Mesendoderm (in vitro differentiated cells): ENCODE data around the gene GTF3A.
A peak's percentile ranks its signal among the peaks of the same experiment; 100 is the strongest.

Experiments
- DNase-seq: peaks from one replicate; pipeline ENCODE4 v3.0.0; 2013
- H2AK5ac ChIP-seq: 2 replicates; pipeline ENCODE4 v1.6.1; 2013; ENCODE audit warnings: low read length, inconsistent platforms
- H2BK120ac ChIP-seq: 2 replicates; pipeline ENCODE4 v1.6.1; 2013; ENCODE audit warnings: low read depth, mild to moderate bottlenecking, low read length, moderate library complexity, mixed read lengths
- H2BK15ac ChIP-seq: replicated peaks from 2 replicates; pipeline ENCODE4 v1.6.1; 2013; ENCODE audit warnings: low read depth, mild to moderate bottlenecking, moderate library complexity
- H2BK5ac ChIP-seq: 2 replicates; pipeline ENCODE4 v1.6.1; 2013; ENCODE audit warnings: low read length, inconsistent platforms
- H3K18ac ChIP-seq: 2 replicates; pipeline ENCODE4 v1.6.1; 2013; ENCODE audit warnings: mild to moderate bottlenecking, low read length, mixed read lengths
- H3K23ac ChIP-seq: one replicate; pipeline ENCODE4 v1.6.1; 2013; ENCODE audit warnings: low read length
- H3K27ac ChIP-seq: 2 replicates; pipeline ENCODE4 v1.5.1; 2013; ENCODE audit warnings: low read depth, mild to moderate bottlenecking, inconsistent platforms, low read length, moderate library complexity
- H3K27me3 ChIP-seq: 2 replicates; pipeline ENCODE4 v1.6.1; 2013; ENCODE audit warnings: low read length, control low read depth, mild to moderate bottlenecking, inconsistent platforms; ENCODE audit not compliant: insufficient read depth, poor library complexity
- H3K36me3 ChIP-seq: 2 replicates; pipeline ENCODE4 v1.6.1; 2013; ENCODE audit warnings: low read length, inconsistent platforms; ENCODE audit not compliant: control insufficient read depth, insufficient read depth
- H3K4ac ChIP-seq: one replicate; pipeline ENCODE4 v1.6.1; 2013; ENCODE audit warnings: low read depth, mild to moderate bottlenecking, low read length, moderate library complexity
- H3K4me1 ChIP-seq: 2 replicates; pipeline ENCODE4 v1.6.1; 2013; ENCODE audit warnings: low read depth, low read length, inconsistent platforms; ENCODE audit not compliant: control insufficient read depth
- H3K4me2 ChIP-seq: 2 replicates; pipeline ENCODE4 v1.6.1; 2013; ENCODE audit warnings: low read length
- H3K4me3 ChIP-seq: 2 replicates; pipeline ENCODE4 v1.5.1; 2013; ENCODE audit warnings: mild to moderate bottlenecking, low read length
- H3K56ac ChIP-seq: one replicate; pipeline ENCODE4 v1.6.1; 2013; ENCODE audit warnings: low read length
- H3K79me1 ChIP-seq: 2 replicates; pipeline ENCODE4 v1.6.1; 2013; ENCODE audit warnings: low read length, inconsistent platforms
- H3K79me2 ChIP-seq: 2 replicates; pipeline ENCODE4 v1.6.1; 2013; ENCODE audit warnings: mild to moderate bottlenecking, low read length; ENCODE audit not compliant: control insufficient read depth, insufficient read depth
- H3K9ac ChIP-seq: 2 replicates; pipeline ENCODE4 v1.6.1; 2013; ENCODE audit warnings: low read length, inconsistent platforms
- H4K5ac ChIP-seq: one replicate; pipeline ENCODE4 v1.6.1; 2013; ENCODE audit warnings: low read length
- H4K8ac ChIP-seq: one replicate; pipeline ENCODE4 v1.6.1; 2013; ENCODE audit warnings: low read depth, mild to moderate bottlenecking, control low read depth, low read length, moderate library complexity
- WGBS: extraction: QIAGEN DNeasy Blood & Tissue Kit; methylation state at CpG from one replicate; pipeline ENCODE4 v1.1.7; 2013; ENCODE audit warnings: low lambda C conversion rate, missing lambda C conversion rate; ENCODE audit not compliant: insufficient coverage; ENCODE audit errors: extremely low coverage; 5-methylcytosine and 5-hydroxymethylcytosine counted together

GTF3A gene

GRCh38 chr13:27403203-27403678 lies 21.2 kb upstream of the GTF3A start:
- peak; percentile 63 for DNase-seq
- Histone ChIP-seq H3K27ac (no peak overlapping the region), H2AK5ac (no peak overlapping the region), H3K27me3 (no peaks in the 10 kb centered on the region), H2BK120ac (no peak overlapping the region), H3K4me3 (no peak overlapping the region), H3K4me1 (peaks cover 2% of the 10 kb centered on the region), H3K18ac (no peak overlapping the region), H3K79me1 (no peaks in the 10 kb centered on the region), H3K4me2 (no peak overlapping the region), H3K36me3 (no peaks in the 10 kb centered on the region), H3K9ac (no peak overlapping the region), H3K4ac (no peak overlapping the region), H2BK5ac (no peak overlapping the region), H3K23ac (no peak overlapping the region), H3K56ac (no peak overlapping the region), H2BK15ac (no peak overlapping the region), H4K5ac (no peak overlapping the region), H3K79me2 (no peaks in the 10 kb centered on the region), H4K8ac (no peak overlapping the region)
- WGBS: no CpG with 5 or more reads among the region's 3 CpGs

- no peak overlapping the region for H4K5ac ChIP-seq
- DNase-seq: no peak
- no peaks in the 10 kb centered on the region for H3K79me2 ChIP-seq
- no peak overlapping the region for H4K8ac ChIP-seq
- no peak overlapping the region for H2BK15ac ChIP-seq
- H3K4me1 ChIP-seq: peaks cover 2% of the 10 kb centered on the region
- H2AK5ac ChIP-seq: no peak overlapping the region
- no peaks in the 10 kb centered on the region for H3K27me3 ChIP-seq
- H3K9ac ChIP-seq: no peak overlapping the region
- H3K4ac ChIP-seq: no peak overlapping the region
- no peak overlapping the region for H3K4me3 ChIP-seq
- no peaks in the 10 kb centered on the region for H3K79me1 ChIP-seq
- WGBS: no CpG with 5 or more reads among the region's 10 CpGs
- H3K23ac ChIP-seq: no peak overlapping the region
- no peaks in the 10 kb centered on the region for H3K36me3 ChIP-seq
- no peak overlapping the region for H2BK120ac ChIP-seq
- H3K18ac ChIP-seq: no peak overlapping the region
- H2BK5ac ChIP-seq: no peak overlapping the region
- no peak overlapping the region for H3K56ac ChIP-seq
- H3K27ac ChIP-seq: no peak overlapping the region
- H3K4me2 ChIP-seq: no peak overlapping the region
Observed at GRCh38 chr13:27403727-27404385, 20.6 kb upstream of the GTF3A start.

DNA sequence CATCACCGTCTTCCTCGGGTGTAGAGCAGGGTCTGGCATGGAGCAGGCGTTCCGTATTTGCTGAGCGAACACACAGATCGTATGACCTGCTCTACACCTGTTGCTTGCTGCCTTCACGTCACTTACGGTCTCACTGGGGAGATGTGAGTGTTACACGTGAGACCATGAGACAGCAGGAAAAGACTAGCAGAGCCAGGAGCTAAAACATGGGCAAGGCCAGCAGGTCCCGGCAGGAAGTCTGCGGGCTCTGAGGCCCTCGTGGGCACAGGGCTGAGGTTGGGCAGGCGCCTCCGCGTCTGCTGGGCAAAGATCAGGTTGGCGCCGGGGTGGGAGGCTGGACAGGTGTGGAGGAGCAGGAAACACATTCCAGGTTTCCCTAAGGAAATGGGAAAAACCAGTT lies 19.7 kb upstream of the GTF3A start:
- H4K8ac ChIP-seq: no peak overlapping the region
- no peaks in the 10 kb centered on the region for H3K27me3 ChIP-seq
- no peak overlapping the region for H3K4me3 ChIP-seq
- no peaks in the 10 kb centered on the region for H3K36me3 ChIP-seq
- H3K9ac ChIP-seq: no peak overlapping the region
- no peak overlapping the region for H3K27ac ChIP-seq
- DNase-seq: no peak
- no peak overlapping the region for H3K23ac ChIP-seq
- H3K79me2 ChIP-seq: no peaks in the 10 kb centered on the region
- no peak overlapping the region for H2BK5ac ChIP-seq
- no peak overlapping the region for H2BK120ac ChIP-seq
- H3K79me1 ChIP-seq: no peaks in the 10 kb centered on the region
- no peak overlapping the region for H3K4me2 ChIP-seq
- H3K4ac ChIP-seq: no peak overlapping the region
- H2AK5ac ChIP-seq: no peak overlapping the region
- no peak overlapping the region for H2BK15ac ChIP-seq
- WGBS: no CpG with 5 or more reads among the region's 17 CpGs
- no peak overlapping the region for H3K56ac ChIP-seq
- no peak overlapping the region for H4K5ac ChIP-seq
- peaks cover 2% of the 10 kb centered on the region for H3K4me1 ChIP-seq
- no peak overlapping the region for H3K18ac ChIP-seq

- Histone ChIP-seq H3K4me2 (no peak overlapping the region), H3K27me3 (no peaks in the 10 kb centered on the region), H3K36me3 (no peaks in the 10 kb centered on the region), H3K9ac (no peak overlapping the region), H3K79me1 (no peaks in the 10 kb centered on the region), H3K4ac (no peak overlapping the region), H3K18ac (no peak overlapping the region), H3K23ac (no peak overlapping the region), H3K56ac (no peak overlapping the region), H3K79me2 (no peaks in the 10 kb centered on the region), H3K27ac (no peak overlapping the region), H4K5ac (no peak overlapping the region), H2AK5ac (no peak overlapping the region), H4K8ac (no peak overlapping the region), H3K4me1 (peaks cover 2% of the 10 kb centered on the region), H3K4me3 (no peak overlapping the region), H2BK5ac (no peak overlapping the region), H2BK15ac (no peak overlapping the region), H2BK120ac (no peak overlapping the region)
- no CpG with 5 or more reads among the region's 5 CpGs for WGBS
- no peak for DNase-seq
Observed at GRCh38 chr13:27405546-27406134, 18.8 kb upstream of the GTF3A start.

DNA sequence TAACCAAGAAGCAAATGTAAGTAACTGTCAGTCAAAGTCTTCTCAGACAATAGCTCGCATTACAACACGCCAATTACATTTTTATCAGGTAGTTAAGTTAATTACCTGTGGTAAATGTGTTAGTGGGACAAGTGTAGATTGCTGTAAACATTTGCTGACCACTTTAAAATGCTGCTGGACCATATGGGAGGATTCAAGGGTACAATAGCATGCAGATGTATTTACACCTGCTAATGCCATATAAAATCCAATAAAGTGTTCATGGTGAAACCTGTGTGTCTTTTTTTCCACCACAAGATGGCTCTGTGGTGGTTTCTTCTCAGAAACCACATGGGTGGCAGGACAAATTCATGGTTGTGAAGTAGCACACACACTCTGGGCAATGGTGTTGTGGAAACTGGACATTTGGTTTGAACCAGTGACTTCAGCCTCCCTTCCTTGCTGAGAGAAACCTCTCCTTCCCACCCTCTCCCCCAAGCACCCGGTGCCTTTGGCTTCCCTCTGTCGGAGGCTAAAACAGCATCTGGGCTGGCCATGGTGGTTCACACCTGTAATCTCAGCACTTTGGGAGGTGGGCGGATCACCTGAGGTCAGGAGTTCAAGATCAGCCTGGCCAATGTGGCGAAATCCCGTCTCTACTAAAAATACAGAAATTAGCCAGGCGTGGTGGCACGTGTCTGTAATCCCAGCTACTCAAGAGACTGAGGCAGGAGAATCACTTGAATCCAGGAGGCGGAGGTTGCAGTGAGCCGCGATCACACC lies 18.1 kb upstream of the GTF3A start:
- H3K4me1 ChIP-seq: peaks cover 2% of the 10 kb centered on the region
- no peak overlapping the region for H3K4me2 ChIP-seq
- H3K27ac ChIP-seq: no peak overlapping the region
- no peak overlapping the region for H3K18ac ChIP-seq
- no peak overlapping the region for H3K4me3 ChIP-seq
- H2BK15ac ChIP-seq: no peak overlapping the region
- no peak overlapping the region for H4K5ac ChIP-seq
- no peak overlapping the region for H2AK5ac ChIP-seq
- H3K79me1 ChIP-seq: no peaks in the 10 kb centered on the region
- H2BK120ac ChIP-seq: no peak overlapping the region
- no peaks in the 10 kb centered on the region for H3K27me3 ChIP-seq
- H3K56ac ChIP-seq: no peak overlapping the region
- no peak overlapping the region for H3K9ac ChIP-seq
- H2BK5ac ChIP-seq: no peak overlapping the region
- H3K36me3 ChIP-seq: no peaks in the 10 kb centered on the region
- no peak overlapping the region for H3K4ac ChIP-seq
- peak; percentile 39 for DNase-seq
- H4K8ac ChIP-seq: no peak overlapping the region
- no peaks in the 10 kb centered on the region for H3K79me2 ChIP-seq
- H3K23ac ChIP-seq: no peak overlapping the region
- no CpG with 5 or more reads among the region's 12 CpGs for WGBS
